GM18508 (cell line): ENCODE measurements around the gene JAZF1.

Experiments used
- ATAC-seq: cut with Tn5 transposase; IDR thresholded peaks from one replicate; pipeline ENCODE4 v1.9.1; 2021; ENCODE audit warnings: moderate number of reproducible peaks; ENCODE audit not compliant: insufficient read depth, unreplicated experiment

Gene JAZF1

GRCh38 chr7:28142650-28143049, 37.9 kb downstream of the JAZF1 start:
- no peak for ATAC-seq

GRCh38 chr7:28140979-28141378, 39.6 kb downstream of the JAZF1 start:
- no peak for ATAC-seq

DNA sequence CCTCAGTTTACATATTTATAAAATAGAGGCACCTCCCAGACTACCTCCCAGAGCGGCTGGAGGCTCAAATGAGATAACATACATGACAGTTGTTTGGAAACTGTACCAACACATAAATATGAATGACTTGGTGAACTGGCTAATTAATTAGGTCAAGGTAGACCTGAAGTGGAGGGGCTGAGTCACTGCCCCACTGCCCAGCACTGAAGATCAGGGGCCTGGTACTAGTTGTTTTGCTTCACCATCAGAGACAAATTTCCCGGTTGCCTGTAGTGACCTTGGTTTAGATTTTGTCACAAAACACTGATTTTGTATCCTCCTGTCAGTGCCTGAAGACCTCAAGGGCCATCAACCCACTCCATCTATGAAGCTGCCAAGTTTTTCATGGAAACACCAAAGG, 41.8 kb downstream of the JAZF1 start:
- no peak for ATAC-seq

GRCh38 chr7:28137463-28137862, 43.1 kb downstream of the JAZF1 start:
- ATAC-seq, result no peak

DNA sequence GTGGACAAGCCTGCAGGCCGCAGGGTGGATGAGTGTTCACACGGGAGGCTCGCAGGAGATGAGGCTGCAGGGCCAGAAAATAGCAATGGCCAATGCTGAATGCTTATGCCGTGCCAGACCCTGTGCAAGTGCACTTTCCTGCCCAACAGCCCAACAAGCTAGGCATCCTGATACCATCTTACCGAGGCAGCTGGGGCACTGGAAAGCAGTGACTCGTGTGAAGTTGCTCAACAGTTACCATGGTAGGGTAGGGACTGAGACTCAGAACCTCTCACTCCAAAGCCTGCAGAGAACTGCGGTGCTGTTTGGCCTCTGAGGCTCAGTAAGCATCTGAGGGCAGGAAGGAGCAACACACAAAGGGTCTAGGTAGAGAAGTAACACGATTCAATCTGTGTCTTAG, 43.7 kb downstream of the JAZF1 start:
- no peak for ATAC-seq

- ATAC-seq, result no peak
These were observed 44.2 kb downstream of the JAZF1 start for GRCh38 chr7:28136420-28136819.

DNA sequence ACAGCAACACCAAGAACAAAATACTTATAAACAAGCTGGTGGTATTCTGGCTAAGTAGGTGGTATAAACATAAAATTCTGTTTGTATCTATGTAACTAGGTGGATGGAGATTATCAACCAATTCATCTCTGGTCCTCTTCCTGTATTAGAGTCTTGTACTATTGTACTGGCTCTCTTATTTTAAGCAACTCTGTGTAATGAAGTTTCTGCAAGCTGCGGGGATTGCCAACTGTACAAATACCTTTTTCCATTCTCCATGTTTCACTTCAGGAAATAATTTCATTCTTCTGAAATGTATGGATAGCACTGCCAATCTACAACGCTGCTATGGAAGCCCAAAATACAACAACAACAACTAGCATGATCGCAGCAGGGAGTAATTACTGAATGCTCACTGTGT, 44.8 kb downstream of the JAZF1 start:
- no peak for ATAC-seq

DNA sequence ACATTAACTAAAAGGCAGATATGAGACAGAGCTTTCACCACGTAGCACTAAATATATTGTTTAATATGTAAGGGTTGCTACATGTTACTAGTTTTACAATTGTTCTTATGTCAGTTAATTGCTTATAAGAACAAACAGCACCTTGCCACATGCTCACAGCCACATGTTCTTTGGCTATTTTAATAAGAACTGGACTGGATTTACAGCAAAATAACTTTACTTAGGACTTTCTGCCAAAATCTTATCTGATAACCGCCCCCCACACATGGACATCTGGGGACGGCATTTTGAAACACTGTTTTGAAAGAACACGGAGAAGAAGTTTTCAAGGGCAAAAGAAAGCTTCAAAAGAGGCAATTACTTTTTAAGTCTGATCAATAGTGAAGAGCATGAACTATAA, 45.3 kb downstream of the JAZF1 start:
- no peak for ATAC-seq

DNA sequence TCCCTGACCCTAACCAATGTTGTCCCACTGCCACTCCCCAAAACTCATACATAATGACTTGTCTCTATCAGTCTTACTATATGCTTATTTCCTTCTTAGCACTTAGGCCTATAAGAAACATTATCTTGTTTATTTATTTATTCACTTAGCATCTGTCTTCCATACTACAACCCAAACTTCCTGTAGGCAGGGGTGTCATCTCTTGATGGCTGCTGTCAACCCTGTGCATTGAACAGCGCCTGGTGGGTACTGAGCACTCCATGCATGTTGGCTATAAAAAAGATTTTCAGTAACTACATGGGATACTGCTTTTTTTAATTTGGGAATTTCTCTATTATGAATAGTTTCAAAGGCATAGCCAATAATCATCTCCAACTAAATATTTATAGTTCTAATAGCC, 46.7 kb downstream of the JAZF1 start:
- no peak for ATAC-seq

DNA sequence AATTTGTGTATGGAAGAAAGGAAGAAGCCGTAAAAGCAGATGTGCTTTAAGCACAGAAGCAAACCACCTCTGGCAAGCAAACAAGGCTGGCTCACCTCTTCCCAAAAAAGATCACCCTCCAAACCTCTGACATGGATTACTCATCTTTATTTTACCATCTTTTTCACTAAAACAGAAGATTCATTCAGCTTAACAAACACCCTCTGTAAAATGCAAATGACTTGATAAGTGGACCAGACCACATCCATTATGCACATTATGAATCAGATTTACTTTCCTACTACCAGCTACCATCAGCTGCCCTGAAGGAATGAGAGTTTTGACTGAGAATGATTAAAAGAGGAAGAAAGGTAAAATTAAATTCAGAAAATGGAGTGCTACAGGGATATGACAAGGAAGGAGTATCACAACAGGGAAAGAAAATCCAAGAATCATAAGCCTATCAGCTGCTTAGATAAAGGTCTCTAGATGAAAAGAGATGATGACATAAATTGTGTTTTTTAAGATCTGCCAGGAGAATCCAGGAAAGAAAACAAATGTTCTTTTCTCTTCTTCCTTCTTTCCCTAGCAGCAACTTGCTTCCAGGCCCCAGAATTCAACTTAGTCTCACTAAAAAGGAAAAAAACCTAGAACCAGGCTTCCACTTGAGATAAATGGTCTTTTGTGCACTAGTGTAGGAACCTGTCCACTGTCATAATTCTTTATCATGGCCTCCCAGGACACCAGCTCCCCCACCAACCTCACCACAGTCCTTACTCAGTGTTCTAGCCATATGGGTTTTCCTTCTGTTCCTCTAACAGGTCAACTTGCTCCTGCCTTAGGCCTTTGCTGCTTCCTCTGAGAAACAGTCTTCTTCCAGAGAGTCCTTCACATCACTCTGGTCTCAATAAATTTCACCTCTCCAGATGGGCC, 47.4 kb downstream of the JAZF1 start:
- no peak for ATAC-seq

DNA sequence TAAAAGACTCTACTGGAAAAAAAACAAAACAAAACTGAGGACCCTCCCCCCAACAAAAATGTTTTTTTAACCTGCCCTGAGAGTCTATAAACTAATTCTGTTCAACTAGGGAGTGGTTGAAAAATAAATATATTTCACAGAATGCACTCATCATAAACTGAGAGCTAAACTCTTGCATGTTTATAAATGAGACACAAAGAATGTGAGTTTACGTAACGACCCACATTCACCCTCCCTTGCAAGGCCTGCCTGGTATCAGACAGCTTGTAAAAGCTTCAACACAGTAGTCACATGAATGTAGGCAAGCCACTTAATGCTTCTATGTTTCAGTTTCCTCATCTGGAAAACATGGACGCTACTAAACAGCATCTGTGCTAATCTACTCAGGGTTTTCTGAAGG, 50.3 kb downstream of the JAZF1 start:
- no peak for ATAC-seq

GRCh38 chr7:28128608-28129007, 52.0 kb downstream of the JAZF1 start:
- ATAC-seq, result no peak

- no peak for ATAC-seq
These were observed 54.1 kb downstream of the JAZF1 start for GRCh38 chr7:28126410-28127041.

DNA sequence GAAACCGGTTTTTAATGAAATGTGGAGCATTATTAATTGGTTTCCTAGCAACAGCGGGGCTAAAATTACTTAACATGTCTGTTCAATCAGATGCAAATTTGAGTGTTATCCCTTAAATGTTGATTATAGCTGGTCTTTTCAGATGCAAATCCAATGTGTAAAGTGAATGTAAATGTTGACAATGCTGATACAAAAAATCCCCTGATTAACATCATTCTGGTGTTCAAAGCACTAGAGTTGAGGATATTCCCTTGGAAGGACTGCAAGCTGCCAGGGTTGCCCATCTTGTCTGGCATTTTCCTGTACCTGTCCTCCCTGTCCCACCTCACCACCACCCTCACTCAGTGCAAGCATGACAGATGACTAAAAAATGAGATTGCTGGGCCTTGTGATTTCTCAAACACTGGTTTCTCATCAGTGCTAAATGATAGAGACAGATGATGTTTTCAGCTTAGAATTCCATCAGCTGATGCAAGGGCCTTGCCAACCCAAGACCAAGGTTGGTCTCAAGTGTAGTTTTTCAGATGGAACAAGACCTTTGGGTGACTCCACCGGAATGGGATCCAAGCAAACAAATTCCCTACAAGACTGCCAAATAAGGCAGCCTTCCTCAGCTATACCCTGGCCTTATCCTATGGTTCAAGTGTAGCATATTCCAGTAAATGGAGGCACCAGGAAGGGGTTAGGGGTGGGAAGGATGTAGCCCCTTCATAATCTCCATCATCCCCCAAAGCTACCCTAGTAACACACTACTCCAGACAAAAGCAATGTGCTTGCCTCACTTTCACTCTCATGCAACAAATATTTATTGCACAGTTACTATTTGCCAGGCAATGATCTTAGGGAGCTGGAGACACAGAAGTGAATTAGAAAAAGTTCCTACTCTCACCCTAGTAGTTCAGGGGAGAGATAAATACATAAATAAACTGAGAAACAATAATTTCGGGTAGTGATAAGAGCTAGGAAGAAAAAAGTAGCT, 54.9 kb downstream of the JAZF1 start:
- no peak for ATAC-seq

DNA sequence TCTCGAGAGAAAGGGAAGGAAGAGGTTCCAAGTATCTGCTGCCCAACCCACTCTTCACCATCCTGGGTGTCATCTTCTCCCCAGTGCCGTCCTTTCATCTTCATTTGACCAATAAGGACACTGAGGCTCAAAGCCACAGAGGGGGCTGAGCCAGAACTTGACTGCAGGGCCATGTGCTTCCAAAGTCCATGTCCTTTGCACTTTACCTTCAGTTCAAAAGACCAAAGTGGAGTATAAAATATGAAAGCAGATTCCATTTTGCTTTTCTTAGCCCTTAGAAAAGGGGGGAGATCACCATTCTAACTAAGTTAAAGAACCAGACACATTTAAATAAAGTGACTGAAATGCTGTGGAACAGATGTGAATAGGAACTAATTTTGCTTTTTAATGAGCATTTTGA, 56.2 kb downstream of the JAZF1 start:
- no peak for ATAC-seq

DNA sequence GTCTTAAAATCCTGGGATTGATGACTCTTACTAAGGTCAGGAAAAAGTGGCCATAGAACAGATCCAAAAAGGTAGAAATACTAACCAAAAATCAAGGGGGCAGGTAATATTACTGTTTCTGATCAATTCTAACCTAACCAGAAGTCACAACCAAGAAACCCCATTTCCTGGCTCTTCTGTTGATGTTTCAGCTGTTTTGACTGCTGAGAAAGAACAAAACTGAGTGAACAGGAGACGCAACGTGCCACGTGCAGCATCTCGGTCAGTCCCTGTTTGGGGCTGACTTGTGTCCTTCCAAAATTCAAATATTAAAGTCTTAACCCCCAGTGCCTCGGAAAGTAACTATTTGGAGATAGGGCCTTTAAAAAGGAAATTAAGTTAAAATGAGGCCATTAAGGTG, 56.8 kb downstream of the JAZF1 start:
- ATAC-seq, result no peak

GRCh38 chr7:28121496-28121895, 59.1 kb downstream of the JAZF1 start:
- no peak for ATAC-seq

DNA sequence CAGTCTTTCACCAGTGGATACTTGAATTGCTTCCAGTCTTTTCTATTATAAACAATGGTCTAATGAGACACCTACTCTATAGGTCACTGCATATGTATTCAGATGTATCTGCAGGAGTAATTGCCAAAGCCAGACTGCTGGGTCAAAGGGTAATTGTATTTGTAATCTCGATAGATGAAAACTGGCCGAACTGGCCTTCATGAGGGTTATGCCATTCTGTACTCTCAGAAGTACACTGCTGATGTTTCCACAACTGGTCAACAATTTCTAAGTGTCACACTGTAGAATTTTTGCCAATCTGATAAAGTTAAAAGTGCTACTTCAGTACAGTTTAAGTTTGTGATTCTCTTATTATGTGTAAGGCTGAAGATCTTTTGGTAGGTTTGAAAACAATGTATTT, 64.6 kb downstream of the JAZF1 start:
- ATAC-seq, result no peak

- ATAC-seq, result no peak
These were observed 65.3 kb downstream of the JAZF1 start for GRCh38 chr7:28115261-28115660.

GRCh38 chr7:28114056-28114455, 66.5 kb downstream of the JAZF1 start:
- no peak for ATAC-seq
